H7 (cell line): Measurements from ENCODE around the gene FRMPD4. TPM values are rescaled to one million over a fixed set of nuclear protein-coding genes. Genes with fewer than 3 reads are reported as not detected.

Experiments used
- DNase-seq: peaks from one replicate; pipeline ENCODE4 v3.0.0; 2012
- H3K27me3 ChIP-seq: 2 replicates; pipeline ENCODE4 v1.6.0; 2011; ENCODE audit warnings: mild to moderate bottlenecking, low read length; ENCODE audit not compliant: control insufficient read depth, insufficient read depth
- H3K36me3 ChIP-seq: replicated peaks from 2 replicates; pipeline ENCODE4 v1.5.1; 2011; ENCODE audit warnings: low read length; ENCODE audit not compliant: control insufficient read depth, insufficient read depth
- H3K4me3 ChIP-seq: 2 replicates; pipeline ENCODE4 v1.5.1; 2011; ENCODE audit warnings: low read depth, mild to moderate bottlenecking, control low read depth, low read length, moderate library complexity; ENCODE audit not compliant: insufficient read depth
- total RNA-seq: library from RNA; depleted of rRNA; stranded (reverse); fragments of >200 nt; shearing (Covaris generic); gene quantifications from 2 replicates; pipeline ENCODE4 v1.2.3, GENCODE V29; 2014

Gene FRMPD4
- total RNA-seq, 1 experiment from 2014 or later = 2.6 TPM

DNA sequence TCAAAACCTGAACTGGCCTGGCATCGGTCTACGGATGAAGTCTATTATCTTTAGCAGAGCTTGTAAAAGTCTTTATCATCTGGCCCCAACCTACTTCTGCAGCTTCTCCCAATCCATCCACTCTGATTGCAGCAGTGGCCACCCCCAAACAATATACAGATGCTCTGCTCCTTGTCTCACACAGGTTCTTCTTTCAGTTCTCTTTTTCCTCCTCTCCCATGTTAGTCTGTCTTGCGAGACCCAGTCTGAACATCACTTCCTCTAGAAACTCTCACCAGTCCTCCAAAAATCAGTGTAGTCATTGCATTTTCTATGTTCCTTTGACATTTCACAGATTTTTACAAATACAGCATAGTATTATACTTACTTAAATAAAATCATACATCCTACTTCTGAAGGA lies 163.0 kb downstream of the FRMPD4 start:
- H3K4me3 ChIP-seq = no peak overlapping the region
- no peaks in the 10 kb centered on the region for H3K27me3 ChIP-seq
- no peaks in the 10 kb centered on the region for H3K36me3 ChIP-seq
- no peak for DNase-seq

DNA sequence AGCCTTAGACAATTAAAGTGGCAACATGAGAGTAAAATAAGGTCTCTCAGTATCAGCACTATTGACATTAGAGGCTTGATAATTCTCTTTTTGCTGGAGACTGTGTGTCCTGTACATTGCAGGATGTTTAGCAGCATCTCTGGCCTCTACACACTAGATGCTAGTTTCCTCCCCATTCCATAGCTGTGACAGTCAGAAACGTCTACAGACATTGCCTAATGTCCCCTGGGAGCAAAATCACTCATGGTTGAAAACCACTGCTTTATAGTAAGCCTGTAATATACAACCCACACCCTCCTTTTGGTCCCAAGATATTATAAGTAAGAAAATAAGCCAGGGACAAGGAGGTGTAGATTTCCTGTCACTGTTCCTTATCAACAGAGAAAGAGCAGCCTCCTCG lies 166.0 kb downstream of the FRMPD4 start:
- no peak overlapping the region for H3K4me3 ChIP-seq
- DNase-seq = no peak
- H3K27me3 ChIP-seq = no peaks in the 10 kb centered on the region
- no peaks in the 10 kb centered on the region for H3K36me3 ChIP-seq

DNA sequence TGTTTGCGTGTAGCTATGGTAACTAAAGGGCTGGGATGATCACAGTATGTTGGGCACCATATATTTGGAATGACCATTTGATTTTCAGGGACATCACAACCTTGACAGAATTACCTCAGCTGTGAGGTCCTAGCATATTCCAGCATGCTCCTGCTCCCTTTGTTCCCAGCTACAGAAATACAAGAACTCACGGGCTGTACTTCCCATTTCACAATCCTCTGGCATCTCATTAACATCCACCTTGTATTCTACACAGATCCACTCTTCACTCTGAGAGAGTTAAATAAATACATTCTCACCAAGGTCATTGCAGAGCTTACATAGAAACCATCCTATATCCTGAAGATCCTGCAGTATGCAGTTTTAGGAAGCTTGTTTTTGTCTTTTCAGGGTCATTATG lies 169.7 kb downstream of the FRMPD4 start:
- DNase-seq = no peak
- Histone ChIP-seq H3K27me3 (no peaks in the 10 kb centered on the region), H3K4me3 (no peak overlapping the region), H3K36me3 (no peaks in the 10 kb centered on the region)

DNA sequence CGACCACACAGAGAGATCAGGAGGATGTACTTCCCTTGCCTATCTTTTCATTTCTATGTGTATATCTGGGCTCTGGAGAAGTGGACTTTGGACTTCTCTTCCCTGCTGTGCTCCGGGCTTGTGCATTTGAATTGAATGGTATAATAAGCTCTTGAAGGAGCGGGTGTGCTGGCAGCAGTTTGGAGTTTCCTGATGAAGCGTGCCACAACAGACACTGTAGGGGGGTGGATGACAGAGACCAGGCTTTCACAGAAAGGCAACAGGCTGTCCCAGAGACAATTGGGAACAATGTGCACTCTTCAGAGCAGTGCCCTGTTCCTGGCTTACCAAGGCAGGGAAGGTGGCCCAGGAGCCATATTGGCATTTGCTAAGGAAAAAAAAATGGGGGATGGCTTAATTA lies 170.1 kb downstream of the FRMPD4 start:
- no peak for DNase-seq
- no peaks in the 10 kb centered on the region for H3K27me3 ChIP-seq
- H3K36me3 ChIP-seq = no peaks in the 10 kb centered on the region
- no peak overlapping the region for H3K4me3 ChIP-seq

DNA sequence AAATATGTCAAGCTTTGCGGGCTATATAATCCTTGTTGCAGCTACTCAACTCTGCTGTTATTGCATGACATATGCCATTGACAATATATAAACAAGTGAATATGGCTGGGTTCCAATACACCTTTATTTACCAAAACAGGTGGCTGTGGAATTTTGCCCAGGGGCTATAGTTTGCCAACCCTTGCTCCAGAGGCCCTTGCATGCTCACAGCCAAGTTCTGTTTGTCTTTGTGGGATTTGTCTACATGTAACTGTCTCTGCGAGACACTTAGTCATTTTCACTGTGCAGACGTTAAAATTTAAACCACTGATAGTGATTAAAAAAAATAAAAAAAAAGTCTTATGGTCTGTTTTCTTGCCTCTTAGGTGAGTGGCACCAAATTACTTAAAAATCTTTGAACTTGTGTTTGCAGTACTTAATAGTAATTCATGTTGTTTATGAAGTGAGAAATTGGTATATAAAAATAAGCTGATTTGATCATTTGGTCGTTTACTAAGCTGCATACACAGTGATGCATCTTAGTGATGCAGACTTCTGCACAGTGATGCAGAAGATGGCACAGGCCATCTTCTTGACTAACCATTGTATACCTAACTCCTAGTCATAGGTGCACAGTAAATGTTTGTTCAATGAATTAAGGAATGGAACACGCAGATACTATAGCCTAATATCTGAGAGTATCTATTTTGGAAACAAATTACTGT lies 170.9 kb downstream of the FRMPD4 start:
- H3K36me3 ChIP-seq = no peaks in the 10 kb centered on the region
- no peak overlapping the region for H3K4me3 ChIP-seq
- DNase-seq = no peak
- no peaks in the 10 kb centered on the region for H3K27me3 ChIP-seq

DNA sequence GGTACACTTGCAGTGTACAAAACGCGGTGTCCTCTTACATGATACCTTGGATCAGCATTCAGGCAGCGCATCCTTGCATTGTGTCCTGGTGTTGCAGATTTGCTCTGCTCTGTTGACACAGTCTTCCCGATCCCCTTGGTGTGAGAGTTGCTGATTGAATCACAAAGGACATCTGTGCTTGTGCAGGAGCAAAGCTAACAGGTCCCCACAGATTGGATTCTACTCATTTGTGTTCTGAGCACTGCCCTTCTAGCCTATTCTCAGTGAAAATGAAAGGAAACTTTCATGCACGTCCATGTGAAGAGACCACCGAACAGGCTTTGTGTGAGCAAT lies 171.4 kb downstream of the FRMPD4 start:
- DNase-seq = no peak
- H3K4me3 ChIP-seq = no peak overlapping the region
- H3K27me3 ChIP-seq = no peaks in the 10 kb centered on the region
- H3K36me3 ChIP-seq = no peaks in the 10 kb centered on the region

DNA sequence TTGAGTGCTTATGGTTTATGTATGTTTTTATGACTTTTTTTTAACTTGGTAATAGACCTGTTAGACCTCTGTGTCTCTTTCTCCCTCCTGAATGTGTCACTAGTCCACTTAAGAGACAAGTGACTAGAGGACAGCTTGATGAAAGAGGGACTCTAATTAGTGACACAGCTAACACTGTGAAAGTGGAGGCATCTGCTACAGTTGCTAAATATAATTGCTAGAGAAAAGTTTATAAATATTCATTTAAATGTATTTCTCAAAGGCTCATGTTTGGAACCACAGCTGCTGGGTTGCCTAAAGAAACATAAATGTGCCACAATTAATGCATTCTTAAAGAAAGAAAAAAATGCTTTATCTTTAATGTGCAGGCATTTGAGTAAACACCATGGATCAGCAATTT lies 176.4 kb downstream of the FRMPD4 start:
- H3K4me3 ChIP-seq = no peak overlapping the region
- H3K27me3 ChIP-seq = no peaks in the 10 kb centered on the region
- no peaks in the 10 kb centered on the region for H3K36me3 ChIP-seq
- DNase-seq = no peak

DNA sequence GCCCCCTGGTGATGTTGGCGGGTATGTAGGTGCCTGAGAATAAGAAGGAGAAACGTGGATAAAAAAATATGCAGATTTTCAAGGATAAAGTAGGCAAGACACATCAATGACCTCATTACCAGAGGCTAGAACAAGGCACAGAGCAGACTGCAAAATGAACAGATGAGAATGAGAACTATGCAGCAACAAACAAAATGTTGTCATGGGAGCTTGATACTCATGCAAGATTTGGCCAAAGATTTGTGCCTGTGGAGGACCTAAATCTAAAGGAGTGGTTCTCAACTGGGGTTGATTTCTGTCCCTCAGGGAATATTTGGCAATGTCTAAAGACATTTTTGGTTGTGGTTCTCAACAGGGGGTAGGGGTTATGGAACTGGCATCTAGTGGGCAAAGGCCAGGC lies 177.3 kb downstream of the FRMPD4 start:
- Histone ChIP-seq H3K27me3 (no peaks in the 10 kb centered on the region), H3K4me3 (no peak overlapping the region), H3K36me3 (no peaks in the 10 kb centered on the region)
- DNase-seq = no peak

DNA sequence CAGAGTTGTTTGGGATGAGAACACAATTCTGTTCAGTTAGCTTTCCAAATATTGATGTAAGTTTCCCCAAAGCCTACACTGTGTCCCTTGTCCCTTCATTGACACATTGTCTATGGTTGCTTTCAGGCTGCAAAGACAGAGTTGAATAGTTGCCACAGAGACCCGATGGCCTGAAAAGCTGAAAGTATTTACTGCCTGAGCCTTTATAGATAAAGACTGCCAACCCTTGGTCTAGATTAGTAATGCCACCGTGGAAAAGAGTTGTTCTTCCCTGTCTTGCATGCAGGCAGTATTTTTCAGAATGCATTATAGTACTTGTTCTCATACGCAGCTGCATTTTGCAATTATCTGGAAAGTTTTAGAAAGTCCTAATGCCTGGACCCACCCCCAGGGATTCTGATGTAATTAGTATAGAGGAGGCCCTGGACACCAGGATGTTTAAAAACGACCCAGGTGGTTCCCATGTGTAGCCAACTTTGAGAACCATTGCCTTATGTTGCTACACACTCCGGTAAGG lies 180.8 kb downstream of the FRMPD4 start:
- no peak for DNase-seq
- no peak overlapping the region for H3K4me3 ChIP-seq
- no peaks in the 10 kb centered on the region for H3K27me3 ChIP-seq
- H3K36me3 ChIP-seq = no peaks in the 10 kb centered on the region

DNA sequence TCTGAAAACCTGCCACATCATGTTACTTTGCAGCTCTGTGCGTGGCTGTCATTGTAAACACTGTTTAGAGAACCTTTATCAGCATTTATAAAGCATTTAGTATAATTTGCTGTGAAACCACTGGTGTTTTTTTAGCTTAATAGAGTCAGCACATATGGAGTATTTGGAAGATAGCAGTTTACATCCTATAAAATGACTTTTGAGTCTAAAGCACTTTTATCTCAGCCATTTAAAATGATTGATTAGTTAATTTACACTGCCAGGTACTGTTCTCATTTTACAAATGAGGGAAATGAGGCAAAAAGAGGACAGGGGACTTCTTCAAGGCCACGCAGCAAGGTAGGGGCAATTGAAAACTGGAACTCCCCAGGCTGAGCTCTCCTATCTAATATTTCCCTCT lies 181.7 kb downstream of the FRMPD4 start:
- DNase-seq = no peak
- no peaks in the 10 kb centered on the region for H3K36me3 ChIP-seq
- H3K4me3 ChIP-seq = no peak overlapping the region
- H3K27me3 ChIP-seq = no peaks in the 10 kb centered on the region

DNA sequence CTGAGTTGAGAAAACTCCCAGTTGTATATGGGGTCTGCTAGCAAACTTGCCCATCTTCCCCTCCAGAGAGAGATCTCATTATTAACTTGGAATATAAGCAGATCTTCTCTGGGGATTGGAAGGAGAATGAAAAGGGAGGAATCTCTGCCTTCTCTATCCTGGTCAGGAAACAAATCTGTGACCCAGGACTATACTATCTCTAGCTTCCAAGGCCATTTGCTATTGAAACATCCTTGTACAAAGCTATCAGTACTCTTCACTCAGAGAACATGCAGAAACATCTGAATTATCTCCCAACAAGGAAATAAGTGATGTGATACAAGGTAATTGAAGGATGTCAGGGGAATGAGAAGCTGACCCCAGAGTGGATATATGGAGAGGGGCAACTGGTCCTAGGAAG lies 183.8 kb downstream of the FRMPD4 start:
- no peak for DNase-seq

DNA sequence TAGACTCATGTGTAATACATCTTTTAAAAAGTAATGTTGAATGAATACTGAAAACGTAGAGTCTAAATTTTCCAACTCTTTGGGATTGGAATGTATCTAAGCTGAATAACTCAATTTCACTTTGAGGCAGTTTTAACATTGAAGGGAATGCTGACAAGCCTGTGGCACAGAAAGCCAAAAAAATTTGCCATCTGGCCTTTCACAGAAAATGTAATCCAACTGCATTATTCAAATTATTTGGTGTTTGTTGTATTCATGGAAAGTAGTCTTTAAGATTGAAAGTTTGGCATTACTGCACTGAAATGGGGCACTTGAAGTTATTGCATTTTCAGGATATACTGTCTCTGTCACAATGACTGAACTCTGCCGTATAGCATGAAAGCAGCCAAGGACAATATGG lies 186.9 kb downstream of the FRMPD4 start:
- Histone ChIP-seq H3K36me3 (no peaks in the 10 kb centered on the region), H3K27me3 (no peaks in the 10 kb centered on the region), H3K4me3 (no peak overlapping the region)
- DNase-seq = no peak

More for the DNA sequence above, 183.8 kb downstream of the FRMPD4 start:
- Histone ChIP-seq H3K27me3 (no peaks in the 10 kb centered on the region), H3K36me3 (no peaks in the 10 kb centered on the region), H3K4me3 (no peak overlapping the region)

DNA sequence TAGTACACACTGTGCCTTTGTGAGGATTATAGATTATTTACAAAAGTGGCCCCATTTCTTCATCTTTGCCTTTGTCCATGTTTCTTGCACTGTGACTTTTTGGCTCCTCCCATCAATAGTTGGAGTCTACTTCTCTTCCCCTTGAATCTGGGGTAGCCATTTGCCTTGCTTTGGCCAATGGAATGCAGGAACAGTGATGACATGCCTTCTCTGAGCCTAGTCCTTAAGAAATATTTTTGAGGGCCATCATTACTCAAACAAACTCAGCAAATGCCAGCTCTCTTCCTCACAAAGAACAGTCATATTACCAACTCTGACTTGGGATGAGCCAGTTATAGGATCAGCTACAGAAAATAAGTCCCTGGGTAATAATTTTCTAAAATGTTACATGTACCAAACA lies 189.6 kb downstream of the FRMPD4 start:
- no peak overlapping the region for H3K4me3 ChIP-seq
- H3K27me3 ChIP-seq = no peaks in the 10 kb centered on the region
- no peaks in the 10 kb centered on the region for H3K36me3 ChIP-seq
- no peak for DNase-seq

DNA sequence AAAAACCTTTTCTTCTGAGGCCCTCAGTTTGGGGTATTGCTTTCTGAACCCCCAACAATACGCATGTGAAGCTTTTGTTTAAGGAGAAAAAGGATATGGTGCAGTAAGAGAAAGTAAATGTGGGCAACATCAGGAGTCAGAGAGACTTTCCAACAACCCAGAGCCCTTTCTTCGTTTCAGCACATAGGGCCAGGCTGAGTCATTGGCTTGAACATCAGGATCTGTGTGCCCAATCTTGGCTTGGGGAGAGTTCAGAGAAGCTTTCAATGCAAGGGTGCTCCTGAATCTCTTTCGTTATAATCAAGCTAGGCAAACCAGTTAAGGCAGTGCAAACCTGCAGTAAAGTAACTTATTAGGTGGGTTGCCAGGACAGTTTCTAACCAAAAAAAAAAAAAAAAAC lies 191.2 kb downstream of the FRMPD4 start:
- DNase-seq = no peak
- no peaks in the 10 kb centered on the region for H3K36me3 ChIP-seq
- H3K27me3 ChIP-seq = no peaks in the 10 kb centered on the region
- no peak overlapping the region for H3K4me3 ChIP-seq

DNA sequence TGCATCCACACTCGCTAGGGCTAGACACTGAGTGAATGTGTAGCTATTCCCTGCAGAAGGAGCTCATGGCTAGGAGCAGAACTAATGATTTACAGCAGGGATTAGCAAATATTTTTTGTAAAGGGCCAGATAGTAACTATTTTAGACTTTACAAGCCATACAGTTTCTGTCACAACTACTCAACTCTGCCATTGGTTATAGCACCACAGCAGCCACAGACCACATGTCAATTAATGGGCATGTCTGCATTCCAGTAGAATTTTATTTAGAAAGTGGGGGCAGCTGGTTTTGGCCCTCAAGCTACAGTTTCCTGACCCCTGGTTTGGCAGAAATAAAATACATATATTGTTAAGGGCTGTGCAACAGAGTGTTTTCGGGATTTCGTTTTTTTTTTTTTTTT lies 192.6 kb downstream of the FRMPD4 start:
- Histone ChIP-seq H3K36me3 (no peaks in the 10 kb centered on the region), H3K27me3 (no peaks in the 10 kb centered on the region), H3K4me3 (no peak overlapping the region)
- DNase-seq = no peak

DNA sequence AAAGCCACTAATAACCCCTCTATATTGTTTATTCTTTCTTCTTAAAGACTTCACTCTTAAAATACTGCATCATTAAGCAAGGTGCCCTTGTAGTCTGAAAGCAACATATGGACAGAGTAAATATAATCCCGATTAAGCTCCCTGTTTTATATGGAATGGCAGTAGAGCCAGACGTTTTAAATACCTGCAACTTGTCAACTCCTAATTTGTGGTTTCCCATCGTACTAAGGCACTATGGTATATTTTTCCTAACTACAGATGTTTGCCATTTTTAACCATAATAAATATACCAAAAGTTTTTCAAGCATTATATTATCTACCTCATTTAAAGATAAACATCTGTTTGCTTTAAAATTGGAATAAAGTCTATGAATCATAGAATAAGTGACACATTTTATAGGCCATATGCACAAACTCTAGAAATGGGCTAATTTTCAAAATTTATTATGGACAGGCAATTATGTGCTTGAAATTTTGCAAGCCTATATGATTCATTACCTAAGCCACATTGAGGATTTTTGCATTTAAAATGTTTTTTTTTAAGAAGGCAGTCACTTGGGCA lies 194.6 kb downstream of the FRMPD4 start:
- Histone ChIP-seq H3K36me3 (no peaks in the 10 kb centered on the region), H3K4me3 (no peak overlapping the region), H3K27me3 (no peaks in the 10 kb centered on the region)
- DNase-seq = no peak
